Measurements from ENCODE around the gene LUZP2. TPM values are rescaled to one million over a fixed set of nuclear protein-coding genes. Genes with fewer than 3 reads are reported as not detected.

Gene LUZP2
- total RNA-seq, 1 donor from 2014 or later, result not detected

- DNase-seq (ENCODE audit: low spot score) (no peak), ATAC-seq (no peak)
Observed at GRCh38 chr11:24705474-24705873, 208.6 kb downstream of the LUZP2 start.

GRCh38 chr11:24708616-24709015 lies 211.8 kb downstream of the LUZP2 start:
- ATAC-seq (no peak), DNase-seq (ENCODE audit: low spot score) (no peak)

- ATAC-seq (peak; percentile 71), DNase-seq (ENCODE audit: low spot score) (no peak)
Observed at GRCh38 chr11:24709928-24710565, 213.2 kb downstream of the LUZP2 start.

- DNase-seq (ENCODE audit: low spot score), result no peak
- peak; percentile 13 for ATAC-seq
Observed at GRCh38 chr11:24714601-24715000, 217.7 kb downstream of the LUZP2 start.

- peak; percentile 95 for ATAC-seq
- DNase-seq (ENCODE audit: low spot score), result peak; percentile 66
Observed at GRCh38 chr11:24716403-24716802, 219.6 kb downstream of the LUZP2 start.

- ATAC-seq (no peak), DNase-seq (ENCODE audit: low spot score) (no peak)
Observed at GRCh38 chr11:24723231-24723630, 226.4 kb downstream of the LUZP2 start.

GRCh38 chr11:24731554-24731953 lies 234.7 kb downstream of the LUZP2 start:
- DNase-seq (ENCODE audit: low spot score) (no peak), ATAC-seq (no peak)

- peak; percentile 37 for ATAC-seq
- no peak for DNase-seq (ENCODE audit: low spot score)
Observed at GRCh38 chr11:24734742-24735237, 237.9 kb downstream of the LUZP2 start.

- DNase-seq (ENCODE audit: low spot score) (no peak), ATAC-seq (no peak)
Observed at GRCh38 chr11:24738972-24739371, 242.1 kb downstream of the LUZP2 start.

- DNase-seq (ENCODE audit: low spot score) (peak; percentile 53), ATAC-seq (peak; percentile 98)
Observed at GRCh38 chr11:24739637-24740036, 242.8 kb downstream of the LUZP2 start.

GRCh38 chr11:24747275-24748251 lies 250.7 kb downstream of the LUZP2 start:
- DNase-seq (ENCODE audit: low spot score), result no peak
- no peak for ATAC-seq

- ATAC-seq (no peak), DNase-seq (ENCODE audit: low spot score) (no peak)
Observed at GRCh38 chr11:24748261-24748660, 251.4 kb downstream of the LUZP2 start.

GRCh38 chr11:24754406-24754805 lies 257.6 kb downstream of the LUZP2 start:
- no peak for ATAC-seq
- no peak for DNase-seq (ENCODE audit: low spot score)

- DNase-seq (ENCODE audit: low spot score) (no peak), ATAC-seq (no peak)
Observed at GRCh38 chr11:24755260-24755839, 258.5 kb downstream of the LUZP2 start.

GRCh38 chr11:24759742-24760141 lies 262.9 kb downstream of the LUZP2 start:
- DNase-seq (ENCODE audit: low spot score) (no peak), ATAC-seq (no peak)

GRCh38 chr11:24760681-24761080 lies 263.8 kb downstream of the LUZP2 start:
- ATAC-seq (no peak), DNase-seq (ENCODE audit: low spot score) (no peak)

GRCh38 chr11:24762076-24762475 lies 265.2 kb downstream of the LUZP2 start:
- DNase-seq (ENCODE audit: low spot score), result no peak
- ATAC-seq, result no peak

GRCh38 chr11:24767411-24767810 lies 270.6 kb downstream of the LUZP2 start:
- ATAC-seq (no peak), DNase-seq (ENCODE audit: low spot score) (no peak)

- DNase-seq (ENCODE audit: low spot score) (no peak), ATAC-seq (no peak)
Observed at GRCh38 chr11:24773322-24773721, 276.5 kb downstream of the LUZP2 start.

- DNase-seq (ENCODE audit: low spot score), result no peak
Observed at GRCh38 chr11:24779791-24780190, 282.9 kb downstream of the LUZP2 start.

GRCh38 chr11:24781288-24781687 lies 284.4 kb downstream of the LUZP2 start:
- DNase-seq (ENCODE audit: low spot score) (no peak), ATAC-seq (peak; percentile 31)

More at GRCh38 chr11:24779791-24780190, 282.9 kb downstream of the LUZP2 start:
- peak; percentile 79 for ATAC-seq
